Spleen (tissue), 7 donors: ENCODE results near the gene HOXA7.

ENCODE experiments used
- CTCF ChIP-seq, 11 experiments: fragments of 200-600 bp in 7 of 11; fragments of 450-650 bp in 4 of 11; sonication (generic) in 4 of 11; IDR thresholded peaks in 8 of 11; conservative IDR thresholded peaks in 3 of 11; 1 replicate in 7 of 11; 2 replicates in 4 of 11; pipeline versions ENCODE4 v1.4.0 to v1.8.0; 2016 to 2021; ENCODE audit warnings: antibody characterized with exemption in 11 of 11, inconsistent platforms in 4 of 11, mild to moderate bottlenecking in 1 of 11
- POLR2A ChIP-seq, 3 donors: fragments of 450-650 bp; IDR thresholded peaks; one replicate each; pipeline ENCODE4 v1.5.1; 2017; ENCODE audit warnings: antibody characterized with exemption in 3 of 3, mild to moderate bottlenecking in 1 of 3
- POLR2AphosphoS5 ChIP-seq, 3 donors: sonication (generic); formaldehyde crosslinking; IDR thresholded peaks; one replicate each; pipeline ENCODE4 v1.5.1; 2017; ENCODE audit warnings: antibody characterized with exemption in 3 of 3
- donor health status: DM: no; HTN: no; CAD: no; lungs with moderate emphysema.
- donor health status: DM: no; HTN: no; CAD: no.
- donor health status: DM: no; HTN: no; CAD: no.

- TF ChIP-seq POLR2A (IDR thresholded peaks at IDR 0.05) (no peak), CTCF (IDR thresholded peaks at IDR 0.05 in 8 of 11, conservative IDR thresholded peaks at IDR 0.05 in 3 of 11) (no peak), POLR2AphosphoS5 (IDR thresholded peaks at IDR 0.05) (no peak)
Measured at GRCh38 chr7:27178366-27178765, 21.9 kb upstream of the HOXA7 start.
